ENCODE data around the gene CUL4A.
A peak's percentile ranks its signal among the peaks of the same experiment; 100 is the strongest.

CUL4A gene

GRCh38 chr13:113179374-113180230, 29.8 kb upstream of the CUL4A start:
- DNase-seq = peak in 2 of 56 donors; percentile 12 to 24

GRCh38 chr13:113182046-113182445, 27.4 kb upstream of the CUL4A start:
- no peak for DNase-seq

GRCh38 chr13:113183450-113184129, 25.8 kb upstream of the CUL4A start:
- DNase-seq = no peak

GRCh38 chr13:113184568-113185440, 24.6 kb upstream of the CUL4A start:
- no peak for DNase-seq

- no peak for DNase-seq
These were observed 23.1 kb upstream of the CUL4A start for GRCh38 chr13:113186061-113186900.

GRCh38 chr13:113187263-113187669, 22.1 kb upstream of the CUL4A start:
- peak in 30 of 56 donors; percentile 5 to 80 (median 43) for DNase-seq

GRCh38 chr13:113187883-113188665, 21.3 kb upstream of the CUL4A start:
- DNase-seq = no peak

- no peak for DNase-seq
These were observed 19.2 kb upstream of the CUL4A start for GRCh38 chr13:113190181-113190580.

GRCh38 chr13:113192279-113192678, 17.1 kb upstream of the CUL4A start:
- peak in 1 of 56 donors; percentile 8 for DNase-seq

- DNase-seq = no peak
These were observed 16.5 kb upstream of the CUL4A start for GRCh38 chr13:113192902-113193301.

GRCh38 chr13:113195360-113195759, 14.1 kb upstream of the CUL4A start:
- no peak for DNase-seq

- no peak for DNase-seq
These were observed 12.3 kb upstream of the CUL4A start for GRCh38 chr13:113196970-113197737.

GRCh38 chr13:113201815-113202214, 7.6 kb upstream of the CUL4A start:
- no peak for DNase-seq

- no peak for DNase-seq
These were observed 6.5 kb upstream of the CUL4A start for GRCh38 chr13:113202912-113203311.

- no peak for DNase-seq
These were observed 5.7 kb upstream of the CUL4A start for GRCh38 chr13:113203507-113204377.

- no peak for DNase-seq
These were observed 5.1 kb upstream of the CUL4A start for GRCh38 chr13:113204378-113204734.

- no peak for DNase-seq
These were observed 3.9 kb upstream of the CUL4A start for GRCh38 chr13:113205428-113205931.

- no peak for DNase-seq
These were observed 2.0 kb upstream of the CUL4A start for GRCh38 chr13:113207460-113207859.

Measured in amygdala (tissue), 56 donors.